Spleen (tissue), 11 donors: ENCODE data around the gene TMEM198. TPM values are rescaled to one million over a fixed set of nuclear protein-coding genes. Genes with fewer than 3 reads are reported as not detected.

Source experiments
- DNase-seq: peaks from one replicate; pipeline ENCODE4 v3.0.0-alpha.2; 2020
- H3K27ac ChIP-seq, 8 donors: fragments of 200-600 bp; sonication (generic) in 7 of 8; 1 replicate in 4 of 8; 2 replicates in 4 of 8; pipeline versions ENCODE4 v1.5.0 to v1.8.0; 2016 to 2021; ENCODE audit warnings: inconsistent platforms in 4 of 8, mild to moderate bottlenecking in 4 of 8, moderate library complexity in 1 of 8
- H3K27me3 ChIP-seq, 7 donors: fragments of 200-600 bp; sonication (generic) in 6 of 7; replicated peaks in 1 of 7; 1 replicate in 4 of 7; 2 replicates in 3 of 7; pipeline versions ENCODE4 v1.5.0 to v1.8.0; 2016 to 2021; ENCODE audit warnings: inconsistent platforms in 3 of 7, mild to moderate bottlenecking in 1 of 7
- H3K36me3 ChIP-seq, 6 donors: fragments of 200-600 bp; sonication (generic) in 5 of 6; 1 replicate in 4 of 6; 2 replicates in 2 of 6; pipeline versions ENCODE4 v1.5.0 to v1.8.0; 2016 to 2021; ENCODE audit warnings: inconsistent platforms in 2 of 6
- H3K4me1 ChIP-seq, 6 donors: fragments of 200-600 bp; sonication (generic) in 5 of 6; 1 replicate in 3 of 6; 2 replicates in 3 of 6; pipeline versions ENCODE4 v1.5.0 to v1.8.0; 2016 to 2021; ENCODE audit warnings: inconsistent platforms in 3 of 6
- H3K4me3 ChIP-seq, 8 donors: fragments of 200-600 bp; sonication (generic) in 7 of 8; 1 replicate in 4 of 8; 2 replicates in 4 of 8; pipeline versions ENCODE4 v1.5.0 to v1.8.0; 2016 to 2021; ENCODE audit warnings: inconsistent platforms in 4 of 8, mild to moderate bottlenecking in 4 of 8, moderate library complexity in 2 of 8
- H3K9me3 ChIP-seq, 8 donors: fragments of 200-600 bp; sonication (generic) in 7 of 8; 1 replicate in 4 of 8; 2 replicates in 4 of 8; pipeline versions ENCODE4 v1.5.0 to v1.8.0; 2016 to 2021; ENCODE audit warnings: inconsistent platforms in 4 of 8
- CTCF ChIP-seq, 11 experiments: fragments of 200-600 bp in 7 of 11; fragments of 450-650 bp in 4 of 11; sonication (generic) in 4 of 11; IDR thresholded peaks in 8 of 11; conservative IDR thresholded peaks in 3 of 11; 1 replicate in 7 of 11; 2 replicates in 4 of 11; pipeline versions ENCODE4 v1.4.0 to v1.8.0; 2016 to 2021; ENCODE audit warnings: antibody characterized with exemption in 11 of 11, inconsistent platforms in 4 of 11, mild to moderate bottlenecking in 1 of 11
- POLR2A ChIP-seq, 3 donors: fragments of 450-650 bp; IDR thresholded peaks; one replicate each; pipeline ENCODE4 v1.5.1; 2017; ENCODE audit warnings: antibody characterized with exemption in 3 of 3, mild to moderate bottlenecking in 1 of 3
- POLR2AphosphoS5 ChIP-seq, 3 donors: sonication (generic); formaldehyde crosslinking; IDR thresholded peaks; one replicate each; pipeline ENCODE4 v1.5.1; 2017; ENCODE audit warnings: antibody characterized with exemption in 3 of 3
- WGBS, 5 donors: extraction: QIAGEN DNeasy Blood & Tissue Kit in 3 of 5; methylation state at CpG; one replicate each; pipeline versions ENCODE4 v1.1.5 to v1.1.7; 2013 to 2018; 5-methylcytosine and 5-hydroxymethylcytosine counted together
- intact Hi-C: fragments of 100-400 bp; cut with DNase I; formaldehyde crosslinking; loops from one replicate; pipeline ENCODE4 v1.15.0; 2023; ENCODE audit warnings: low total_unique reads
- polyA plus RNA-seq, 3 donors: library from polyadenylated mRNA; stranded (reverse); fragments of 200-250 nt; gene quantifications; one replicate each; pipeline ENCODE4 v1.2.1, GENCODE V29; 2013
- total RNA-seq, 7 donors: library from RNA; depleted of rRNA in 3 of 7; stranded (reverse); fragments of >200 nt in 3 of 7; fragmentation: NEBNext Ultra II Directional in 4 of 7; extraction: Animal tissue kit (Norgen Biotek cat#: 25700) in 4 of 7; gene quantifications; one replicate each; pipeline versions ENCODE4 v1.1.0 to v1.2.1, GENCODE V29; 2016 to 2021
- donor health status: healthy with polysubstance abuse.
- donor health status: DM: no; HTN: no; CAD: no; lungs with moderate emphysema.
- donor health status: DM: no; HTN: no; CAD: no.
- donor health status: Bipolar disorder and iron deficiency.
- donor health status: healthy.
- donor health status: DM: no; HTN: no; CAD: no.
- donor health status: DM: yes; HTN: yes; CAD: no.

The TMEM198 gene
- total and polyA plus RNA-seq, 10 donors, result 0.39 to 2.8 (median 1.3) TPM

DNA sequence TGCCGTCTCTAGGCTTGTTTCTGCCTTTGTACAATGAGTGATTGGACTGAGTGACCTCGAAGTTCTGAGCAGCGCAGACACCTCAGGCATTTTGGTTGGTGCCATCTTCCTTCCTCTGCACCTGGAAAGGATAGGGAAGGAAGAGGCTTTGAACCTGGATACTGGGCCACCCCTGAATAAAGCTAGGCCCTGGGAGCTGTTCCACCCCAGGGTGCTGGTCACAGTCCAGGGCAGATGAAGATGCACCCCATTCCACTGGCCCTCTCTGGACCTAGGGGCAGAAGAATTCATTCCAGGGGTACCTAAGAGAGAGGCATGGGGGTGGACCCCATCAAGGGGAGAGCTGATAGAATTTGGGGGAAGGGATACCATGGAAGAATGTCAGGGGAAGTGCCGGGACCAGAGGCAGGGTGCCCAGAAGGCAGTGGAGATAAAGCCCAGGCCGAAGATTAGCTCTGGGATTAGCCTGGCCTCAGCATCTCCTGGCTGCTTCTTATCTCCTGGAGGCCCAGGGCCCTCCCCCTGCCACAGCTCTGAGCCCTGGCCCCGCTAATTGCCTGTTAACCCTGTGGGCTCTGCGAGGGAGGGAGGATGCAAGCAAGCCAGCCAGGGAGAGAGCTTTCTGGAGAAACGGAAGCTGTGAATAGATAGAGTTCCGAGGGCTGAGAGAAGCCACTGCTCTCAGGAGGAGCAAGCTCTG, 18.1 kb upstream of the TMEM198 start:
- peaks cover 6 to 35% (median 22%) of the 10 kb centered on the region in 6 donors for H3K4me1 ChIP-seq
- 39 to 52% (median 46%) methylated on average over 9 of the region's 9 CpGs for WGBS, 5 donors
- intact Hi-C loops, result no loop called here
- no peak overlapping the region for H3K27ac ChIP-seq
- H3K4me3 ChIP-seq, result no peak overlapping the region
- DNase-seq, result no peak
- no peaks in the 10 kb centered on the region for H3K9me3 ChIP-seq
- no peaks in the 10 kb centered on the region for H3K36me3 ChIP-seq
- peaks cover 11 to 100% (median 82%) of the 10 kb centered on the region in 7 donors for H3K27me3 ChIP-seq
- no peak for TF ChIP-seq CTCF (IDR thresholded peaks at IDR 0.05 in 8 of 11, conservative IDR thresholded peaks at IDR 0.05 in 3 of 11)
- no peak for TF ChIP-seq POLR2AphosphoS5 (IDR thresholded peaks at IDR 0.05)
- TF ChIP-seq POLR2A (IDR thresholded peaks at IDR 0.05), result no peak

GRCh38 chr2:219526320-219527075, 17.3 kb upstream of the TMEM198 start:
- 38 to 50% (median 49%) methylated on average over 10 to 11 of the region's 11 CpGs for WGBS, 5 donors
- H3K4me1 ChIP-seq, result peaks cover 6 to 27% (median 19%) of the 10 kb centered on the region in 6 donors
- no peaks in the 10 kb centered on the region for H3K36me3 ChIP-seq
- H3K4me3 ChIP-seq, result no peak overlapping the region
- H3K27me3 ChIP-seq, result peaks cover 11 to 100% (median 81%) of the 10 kb centered on the region in 7 donors
- no peaks in the 10 kb centered on the region for H3K9me3 ChIP-seq
- TF ChIP-seq POLR2AphosphoS5 (IDR thresholded peaks at IDR 0.05) (no peak), POLR2A (IDR thresholded peaks at IDR 0.05) (no peak), CTCF (IDR thresholded peaks at IDR 0.05 in 8 of 11, conservative IDR thresholded peaks at IDR 0.05 in 3 of 11) (no peak)
- intact Hi-C loops, result no loop called here
- H3K27ac ChIP-seq, result no peak overlapping the region
- DNase-seq, result peak; percentile 72

DNA sequence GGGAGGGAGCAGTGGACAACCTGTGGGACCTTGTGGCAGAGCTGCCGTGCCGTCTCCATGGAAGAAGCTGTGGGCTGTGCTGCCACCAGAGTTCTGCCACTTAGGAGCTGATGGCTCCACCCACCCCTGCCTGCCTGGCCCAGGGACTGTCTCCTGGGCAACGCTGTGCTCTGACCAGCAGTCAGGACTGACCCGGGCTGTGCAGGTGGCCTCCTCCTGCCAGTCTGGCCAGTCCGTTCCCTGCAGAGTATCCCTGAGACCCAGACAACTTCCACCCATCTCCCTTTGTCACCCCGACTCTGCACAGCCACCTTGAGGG, 16.8 kb upstream of the TMEM198 start:
- Histone ChIP-seq H3K9me3 (no peaks in the 10 kb centered on the region), H3K27me3 (peaks cover 11 to 100% (median 76%) of the 10 kb centered on the region in 7 donors), H3K27ac (no peak overlapping the region), H3K4me1 (peaks cover 6 to 24% (median 18%) of the 10 kb centered on the region in 6 donors), H3K4me3 (no peak overlapping the region), H3K36me3 (no peaks in the 10 kb centered on the region)
- no peak for TF ChIP-seq CTCF (IDR thresholded peaks at IDR 0.05 in 8 of 11, conservative IDR thresholded peaks at IDR 0.05 in 3 of 11)
- TF ChIP-seq POLR2AphosphoS5 (IDR thresholded peaks at IDR 0.05), result no peak
- 39 to 63% (median 48%) methylated on average over 6 of the region's 6 CpGs for whole genome bisulfite sequencing, 5 donors
- intact Hi-C loops, result no loop called here
- no peak for DNase-seq

DNA sequence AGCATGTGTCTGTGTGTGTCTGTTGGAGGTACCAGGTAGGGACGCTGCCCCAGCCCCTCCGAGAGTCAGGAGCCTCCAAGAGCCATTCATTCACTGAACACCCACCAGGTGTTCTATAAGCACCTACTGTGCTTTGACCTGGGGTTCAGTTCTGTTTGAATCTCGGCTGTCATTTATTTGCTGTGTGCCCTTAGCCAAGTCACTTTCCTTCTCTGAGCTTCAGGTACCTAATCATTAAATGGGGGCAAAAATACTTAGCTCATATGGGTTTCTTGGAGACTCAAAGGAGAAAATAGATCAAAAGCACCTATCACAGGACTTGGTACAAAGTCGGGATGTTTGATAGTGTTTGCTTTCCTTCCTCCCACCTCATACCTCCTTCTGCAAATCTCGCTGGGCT, 16.4 kb upstream of the TMEM198 start:
- H3K4me1 ChIP-seq, result peaks cover 5 to 20% (median 15%) of the 10 kb centered on the region in 6 donors
- intact Hi-C loops, result no loop called here
- 59 to 70% (median 61%) methylated on average over 5 of the region's 5 CpGs for WGBS, 5 donors
- H3K9me3 ChIP-seq, result no peaks in the 10 kb centered on the region
- DNase-seq, result no peak
- peaks cover 11 to 100% (median 71%) of the 10 kb centered on the region in 7 donors for H3K27me3 ChIP-seq
- no peaks in the 10 kb centered on the region for H3K36me3 ChIP-seq
- H3K27ac ChIP-seq, result no peak overlapping the region
- H3K4me3 ChIP-seq, result no peak overlapping the region
- no peak for TF ChIP-seq POLR2AphosphoS5 (IDR thresholded peaks at IDR 0.05)
- TF ChIP-seq CTCF (IDR thresholded peaks at IDR 0.05 in 8 of 11, conservative IDR thresholded peaks at IDR 0.05 in 3 of 11), result no peak
- TF ChIP-seq POLR2A (IDR thresholded peaks at IDR 0.05), result no peak
